ENCODE results near the gene ATP8A2.

GRCh38 chr13:25958986-25959385, 587.2 kb downstream of the ATP8A2 start:
- TF ChIP-seq, protein P1, sequence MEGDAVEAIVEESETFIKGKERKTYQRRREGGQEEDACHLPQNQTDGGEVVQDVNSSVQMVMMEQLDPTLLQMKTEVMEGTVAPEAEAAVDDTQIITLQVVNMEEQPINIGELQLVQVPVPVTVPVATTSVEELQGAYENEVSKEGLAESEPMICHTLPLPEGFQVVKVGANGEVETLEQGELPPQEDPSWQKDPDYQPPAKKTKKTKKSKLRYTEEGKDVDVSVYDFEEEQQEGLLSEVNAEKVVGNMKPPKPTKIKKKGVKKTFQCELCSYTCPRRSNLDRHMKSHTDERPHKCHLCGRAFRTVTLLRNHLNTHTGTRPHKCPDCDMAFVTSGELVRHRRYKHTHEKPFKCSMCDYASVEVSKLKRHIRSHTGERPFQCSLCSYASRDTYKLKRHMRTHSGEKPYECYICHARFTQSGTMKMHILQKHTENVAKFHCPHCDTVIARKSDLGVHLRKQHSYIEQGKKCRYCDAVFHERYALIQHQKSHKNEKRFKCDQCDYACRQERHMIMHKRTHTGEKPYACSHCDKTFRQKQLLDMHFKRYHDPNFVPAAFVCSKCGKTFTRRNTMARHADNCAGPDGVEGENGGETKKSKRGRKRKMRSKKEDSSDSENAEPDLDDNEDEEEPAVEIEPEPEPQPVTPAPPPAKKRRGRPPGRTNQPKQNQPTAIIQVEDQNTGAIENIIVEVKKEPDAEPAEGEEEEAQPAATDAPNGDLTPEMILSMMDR (IDR thresholded peaks at IDR 0.05), result no peak
- TF ChIP-seq EP300 (IDR thresholded peaks at IDR 0.05), result no peak
